Adrenal gland (tissue), 5 donors: ENCODE data around the gene ENAH.

ENCODE experiments used
- CTCF ChIP-seq, 6 experiments: fragments of 450-650 bp in 4 of 6; fragments of 200-600 bp in 2 of 6; sonication (generic) in 1 of 6; IDR thresholded peaks; 1 replicate in 5 of 6; 2 replicates in 1 of 6; pipeline versions ENCODE4 v1.5.1 to v1.8.0; 2016 to 2021; ENCODE audit warnings: antibody characterized with exemption in 6 of 6, mild to moderate bottlenecking in 2 of 6, moderate library complexity in 1 of 6
- POLR2A ChIP-seq, 2 donors: fragments of 450-650 bp; IDR thresholded peaks; one replicate each; pipeline ENCODE4 v1.6.1; 2017; ENCODE audit warnings: antibody characterized with exemption in 2 of 2, mild to moderate bottlenecking in 2 of 2, moderate library complexity in 1 of 2
- donor health status: DM: no; HTN: no; CAD: no.

DNA sequence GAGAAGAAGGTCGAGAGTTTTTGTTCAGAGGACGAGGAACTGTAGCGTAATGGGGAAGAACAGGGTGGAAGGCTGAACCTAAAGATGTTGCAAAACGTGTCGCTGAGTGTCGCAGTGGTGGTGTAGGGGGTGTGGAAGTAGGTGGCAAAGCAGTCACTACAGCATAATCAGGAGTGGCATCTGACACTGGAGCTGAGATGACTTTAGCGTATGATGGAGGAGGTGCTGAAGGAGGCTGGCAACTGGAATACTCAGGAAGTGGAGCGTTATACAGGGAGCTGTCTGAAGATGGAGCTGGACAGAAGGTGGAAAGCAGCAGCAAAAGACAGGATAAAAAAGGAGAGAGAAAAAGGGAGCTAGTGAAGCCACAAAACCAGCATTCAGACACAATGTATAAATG lies 135.2 kb downstream of the ENAH start:
- TF ChIP-seq CTCF (IDR thresholded peaks at IDR 0.05), result no peak
- TF ChIP-seq POLR2A (IDR thresholded peaks at IDR 0.05), result no peak
